Esophagus (tissue), 2 donors: Measurements from ENCODE around the gene SAMD13. TPM values are rescaled to one million over a fixed set of nuclear protein-coding genes. Genes with fewer than 3 reads are reported as not detected.

Experiments
- H3K27ac ChIP-seq, 2 donors: one replicate each; pipeline ENCODE4 v1.5.1; 2013; ENCODE audit warnings: low read depth in 2 of 2, mild to moderate bottlenecking in 2 of 2, inconsistent platforms in 1 of 2, low read length in 1 of 2, moderate library complexity in 1 of 2
- H3K27me3 ChIP-seq, 2 donors: one replicate each; pipeline ENCODE4 v1.6.1; 2013; ENCODE audit warnings: low read length in 2 of 2, control low read depth in 1 of 2, mild to moderate bottlenecking in 1 of 2; ENCODE audit not compliant: insufficient read depth in 2 of 2, control insufficient read depth in 1 of 2
- H3K36me3 ChIP-seq, 2 donors: one replicate each; pipeline ENCODE4 v1.6.1; 2013; ENCODE audit warnings: low read length in 1 of 2; ENCODE audit not compliant: control insufficient read depth in 2 of 2, insufficient read depth in 2 of 2
- H3K4me1 ChIP-seq, 2 donors: one replicate each; pipeline ENCODE4 v1.6.1; 2013; ENCODE audit warnings: low read length in 1 of 2; ENCODE audit not compliant: control insufficient read depth in 2 of 2, insufficient read depth in 2 of 2
- H3K4me3 ChIP-seq, 2 donors: one replicate each; pipeline ENCODE4 v1.5.1; 2013; ENCODE audit warnings: low read length in 2 of 2, mild to moderate bottlenecking in 2 of 2, low read depth in 1 of 2, moderate library complexity in 1 of 2
- H3K9me3 ChIP-seq, 2 donors: one replicate each; pipeline ENCODE4 v1.6.1; 2013; ENCODE audit warnings: mild to moderate bottlenecking in 2 of 2, low read depth in 1 of 2, low read length in 1 of 2, moderate library complexity in 1 of 2; ENCODE audit not compliant: control insufficient read depth in 2 of 2, insufficient read depth in 1 of 2
- WGBS, 2 donors: extraction: QIAGEN DNeasy Blood & Tissue Kit; methylation state at CpG; one replicate each; pipeline ENCODE4 v1.1.7; 2013; 5-methylcytosine and 5-hydroxymethylcytosine counted together
- polyA plus RNA-seq, 2 donors: library from polyadenylated mRNA; stranded (reverse); fragments of 200-250 nt; gene quantifications; one replicate each; pipeline ENCODE4 v1.2.3, GENCODE V29; 2013
- donor health status: healthy with polysubstance abuse.
- donor health status: Bipolar disorder and iron deficiency.

SAMD13 gene
- polyA plus RNA-seq, 2 donors: 0.45 to 0.59 TPM

DNA sequence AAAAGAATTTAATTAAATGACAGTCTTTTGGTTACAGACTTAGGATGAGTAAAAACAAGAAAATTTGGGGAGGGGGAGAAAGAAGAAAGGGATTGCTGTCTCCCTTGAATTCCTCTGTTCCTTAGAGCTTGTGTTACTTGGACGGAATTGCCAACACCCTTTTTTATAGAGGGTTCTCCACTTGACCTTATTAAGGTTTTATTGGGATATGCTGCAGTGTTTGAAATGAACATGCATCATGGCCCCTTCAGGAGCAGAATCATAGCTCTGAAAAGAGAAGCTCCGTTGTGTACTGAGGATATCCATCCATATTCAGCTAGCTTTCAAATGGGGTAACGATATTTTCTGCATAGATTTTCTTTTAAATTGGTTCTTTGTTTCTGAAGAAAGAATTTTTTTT lies 48.6 kb downstream of the SAMD13 start:
- no peaks in the 10 kb centered on the region for H3K4me1 ChIP-seq
- no peak overlapping the region for H3K27ac ChIP-seq
- H3K9me3 ChIP-seq: no peaks in the 10 kb centered on the region
- WGBS, 2 donors: 58 to 60% methylated on average over 3 of the region's 3 CpGs
- no peaks in the 10 kb centered on the region for H3K36me3 ChIP-seq
- no peaks in the 10 kb centered on the region for H3K27me3 ChIP-seq
- no peak overlapping the region for H3K4me3 ChIP-seq

DNA sequence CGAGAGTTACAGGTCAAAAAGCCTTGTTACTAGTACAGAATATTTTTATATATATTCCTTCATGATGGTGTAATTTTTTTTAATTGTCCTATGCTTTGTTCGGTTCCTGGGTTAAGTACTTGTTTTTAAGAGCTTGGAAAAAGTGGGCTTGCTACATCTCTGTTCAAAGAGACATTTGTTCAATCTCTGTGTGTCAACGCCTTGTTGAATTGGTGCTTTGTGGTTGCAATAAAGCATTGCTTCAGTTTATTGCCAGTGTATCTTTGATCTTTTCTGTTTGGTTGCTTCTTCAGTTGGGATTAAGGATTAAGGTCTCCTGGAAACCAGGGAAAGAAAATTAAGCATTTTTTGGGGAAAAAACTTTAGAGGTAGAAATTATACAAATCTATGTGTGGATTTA lies 49.0 kb downstream of the SAMD13 start:
- H3K27me3 ChIP-seq: no peaks in the 10 kb centered on the region
- H3K4me1 ChIP-seq: no peaks in the 10 kb centered on the region
- no peaks in the 10 kb centered on the region for H3K36me3 ChIP-seq
- no peaks in the 10 kb centered on the region for H3K9me3 ChIP-seq
- H3K27ac ChIP-seq: no peak overlapping the region
- 90 to 92% methylated on average over 3 of the region's 3 CpGs for WGBS, 2 donors
- no peak overlapping the region for H3K4me3 ChIP-seq

GRCh38 chr1:84352298-84353106 lies 51.0 kb downstream of the SAMD13 start:
- 68 to 72% methylated on average over 3 of the region's 3 CpGs for WGBS, 2 donors
- no peaks in the 10 kb centered on the region for H3K4me1 ChIP-seq
- H3K4me3 ChIP-seq: no peak overlapping the region
- no peaks in the 10 kb centered on the region for H3K36me3 ChIP-seq
- H3K27me3 ChIP-seq: no peaks in the 10 kb centered on the region
- no peaks in the 10 kb centered on the region for H3K9me3 ChIP-seq
- H3K27ac ChIP-seq: no peak overlapping the region

GRCh38 chr1:84353695-84354094 lies 52.2 kb downstream of the SAMD13 start:
- no peaks in the 10 kb centered on the region for H3K27me3 ChIP-seq
- H3K9me3 ChIP-seq: no peaks in the 10 kb centered on the region
- 78 to 86% methylated on average over 3 of the region's 3 CpGs for WGBS, 2 donors
- H3K4me3 ChIP-seq: no peak overlapping the region
- H3K27ac ChIP-seq: no peak overlapping the region
- H3K36me3 ChIP-seq: no peaks in the 10 kb centered on the region
- H3K4me1 ChIP-seq: no peaks in the 10 kb centered on the region

DNA sequence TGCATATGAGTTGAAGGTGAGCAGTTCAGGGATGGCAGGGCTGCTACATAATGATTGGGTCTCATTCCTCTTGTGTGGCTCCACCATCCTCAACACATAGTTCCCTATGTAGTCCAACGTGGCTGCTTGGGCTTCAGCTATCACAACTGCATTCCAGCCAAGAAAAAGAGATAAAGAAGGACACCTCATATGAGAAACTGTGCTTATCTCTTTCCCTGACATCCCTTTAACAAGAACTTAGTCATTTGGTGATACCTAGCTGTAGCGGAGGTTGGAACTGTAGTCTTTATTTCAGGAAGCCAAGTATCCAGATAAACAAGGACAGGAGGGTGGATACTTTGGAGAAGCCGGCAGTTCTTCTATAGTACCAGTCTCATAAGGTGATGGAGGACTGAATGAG lies 54.0 kb downstream of the SAMD13 start:
- Histone ChIP-seq H3K4me3 (no peak overlapping the region), H3K4me1 (no peaks in the 10 kb centered on the region), H3K27me3 (no peaks in the 10 kb centered on the region), H3K36me3 (no peaks in the 10 kb centered on the region), H3K9me3 (no peaks in the 10 kb centered on the region), H3K27ac (no peak overlapping the region)
- 90 to 91% methylated on average over 3 of the region's 3 CpGs for whole genome bisulfite sequencing, 2 donors

DNA sequence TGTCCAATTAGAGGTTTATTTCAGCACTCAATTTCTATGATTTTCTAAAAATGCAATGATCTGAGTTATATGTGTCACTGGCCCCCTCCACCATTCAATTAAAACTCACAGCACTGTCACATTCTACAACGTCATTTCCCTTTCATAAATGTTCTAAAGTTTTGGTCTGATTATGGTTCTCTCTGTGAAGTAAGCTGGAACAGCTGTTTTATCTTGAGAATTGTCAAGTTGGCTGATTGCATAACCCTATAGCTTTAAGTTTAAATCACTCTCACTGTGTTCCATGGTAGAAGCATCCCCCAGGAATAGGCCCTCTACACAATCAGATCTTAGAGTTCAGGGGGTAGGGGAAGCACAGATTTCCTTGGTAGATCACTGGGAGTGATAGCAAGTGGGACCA lies 55.4 kb downstream of the SAMD13 start:
- Histone ChIP-seq H3K9me3 (no peaks in the 10 kb centered on the region), H3K27me3 (no peaks in the 10 kb centered on the region), H3K4me1 (no peaks in the 10 kb centered on the region), H3K27ac (no peak overlapping the region), H3K4me3 (no peak overlapping the region), H3K36me3 (no peaks in the 10 kb centered on the region)
- WGBS, 2 donors: 67 to 72% methylated on average over 1 of the region's 1 CpG

GRCh38 chr1:84358695-84359094 lies 57.2 kb downstream of the SAMD13 start:
- no peak overlapping the region for H3K4me3 ChIP-seq
- no peaks in the 10 kb centered on the region for H3K4me1 ChIP-seq
- H3K27ac ChIP-seq: no peak overlapping the region
- H3K27me3 ChIP-seq: no peaks in the 10 kb centered on the region
- H3K36me3 ChIP-seq: no peaks in the 10 kb centered on the region
- 92 to 93% methylated on average over 4 of the region's 4 CpGs for WGBS, 2 donors
- no peaks in the 10 kb centered on the region for H3K9me3 ChIP-seq

GRCh38 chr1:84360316-84360715 lies 58.8 kb downstream of the SAMD13 start:
- no peak overlapping the region for H3K4me3 ChIP-seq
- 72 to 75% methylated on average over 1 of the region's 1 CpG for WGBS, 2 donors
- H3K4me1 ChIP-seq: no peaks in the 10 kb centered on the region
- H3K36me3 ChIP-seq: no peaks in the 10 kb centered on the region
- no peaks in the 10 kb centered on the region for H3K9me3 ChIP-seq
- H3K27me3 ChIP-seq: no peaks in the 10 kb centered on the region
- H3K27ac ChIP-seq: no peak overlapping the region

GRCh38 chr1:84361796-84362195 lies 60.3 kb downstream of the SAMD13 start:
- no peaks in the 10 kb centered on the region for H3K36me3 ChIP-seq
- H3K4me1 ChIP-seq: peaks cover 0 to 2% of the 10 kb centered on the region in 2 donors
- H3K27ac ChIP-seq: no peak overlapping the region
- no peak overlapping the region for H3K4me3 ChIP-seq
- WGBS, 2 donors: 71 to 77% methylated on average over 3 of the region's 3 CpGs
- H3K27me3 ChIP-seq: no peaks in the 10 kb centered on the region
- no peaks in the 10 kb centered on the region for H3K9me3 ChIP-seq

DNA sequence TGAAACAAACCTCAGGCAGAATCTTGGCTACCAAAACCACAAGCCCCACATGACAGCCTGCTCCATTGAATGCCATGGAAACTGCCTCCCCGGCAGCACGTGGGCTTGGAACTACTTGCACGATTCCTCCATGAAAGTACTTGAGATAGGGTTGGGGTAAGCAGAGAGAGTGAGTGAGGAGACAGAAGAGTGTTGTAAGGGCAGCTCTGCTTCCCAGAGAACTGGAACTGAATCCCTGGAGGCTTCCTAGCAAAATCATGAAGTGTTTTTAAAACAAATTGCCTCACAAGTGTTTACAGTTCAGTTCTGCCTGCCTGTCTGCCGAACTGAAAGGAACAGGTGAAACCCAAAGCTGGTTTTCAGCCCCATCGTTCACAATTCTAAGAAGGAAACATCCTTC lies 61.5 kb downstream of the SAMD13 start:
- Histone ChIP-seq H3K27ac (no peak overlapping the region), H3K36me3 (no peaks in the 10 kb centered on the region), H3K27me3 (no peaks in the 10 kb centered on the region), H3K4me3 (no peak overlapping the region), H3K9me3 (no peaks in the 10 kb centered on the region), H3K4me1 (peaks cover 0 to 2% of the 10 kb centered on the region in 2 donors)
- WGBS, 2 donors: 55 to 64% methylated on average over 5 of the region's 5 CpGs
